ENCODE data around the gene AZU1. TPM values are rescaled to one million over a fixed set of nuclear protein-coding genes. Genes with fewer than 3 reads are reported as not detected.
A peak's percentile ranks its signal among the peaks of the same experiment; 100 is the strongest.
"Not testable (repeated sequence)": the region's sequence is repeated elsewhere in the genome, so short reads cannot be mapped to it uniquely, and the experiment has no call there.

The AZU1 gene
- total and polyA plus RNA-seq, 7 donors: 0.69 TPM; not detected in 6

GRCh38 chr19:815079-815774, 12.4 kb upstream of the AZU1 start:
- peak in 2 of 4 donors; percentile 19 to 24 for ATAC-seq

GRCh38 chr19:815775-816499, 11.7 kb upstream of the AZU1 start:
- 91 to 97% (median 97%) methylated on average over 13 of the region's 13 CpGs for WGBS, 3 donors
- TF ChIP-seq, protein P1, sequence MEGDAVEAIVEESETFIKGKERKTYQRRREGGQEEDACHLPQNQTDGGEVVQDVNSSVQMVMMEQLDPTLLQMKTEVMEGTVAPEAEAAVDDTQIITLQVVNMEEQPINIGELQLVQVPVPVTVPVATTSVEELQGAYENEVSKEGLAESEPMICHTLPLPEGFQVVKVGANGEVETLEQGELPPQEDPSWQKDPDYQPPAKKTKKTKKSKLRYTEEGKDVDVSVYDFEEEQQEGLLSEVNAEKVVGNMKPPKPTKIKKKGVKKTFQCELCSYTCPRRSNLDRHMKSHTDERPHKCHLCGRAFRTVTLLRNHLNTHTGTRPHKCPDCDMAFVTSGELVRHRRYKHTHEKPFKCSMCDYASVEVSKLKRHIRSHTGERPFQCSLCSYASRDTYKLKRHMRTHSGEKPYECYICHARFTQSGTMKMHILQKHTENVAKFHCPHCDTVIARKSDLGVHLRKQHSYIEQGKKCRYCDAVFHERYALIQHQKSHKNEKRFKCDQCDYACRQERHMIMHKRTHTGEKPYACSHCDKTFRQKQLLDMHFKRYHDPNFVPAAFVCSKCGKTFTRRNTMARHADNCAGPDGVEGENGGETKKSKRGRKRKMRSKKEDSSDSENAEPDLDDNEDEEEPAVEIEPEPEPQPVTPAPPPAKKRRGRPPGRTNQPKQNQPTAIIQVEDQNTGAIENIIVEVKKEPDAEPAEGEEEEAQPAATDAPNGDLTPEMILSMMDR (IDR thresholded peaks at IDR 0.05): no peak
- no peak for DNase-seq
- ATAC-seq: no peak
- Histone ChIP-seq H3K27ac (no peak overlapping the region), H3K36me3 (ENCODE audit: insufficient read depth in 1 of 2, low read depth in 1 of 2) (peaks cover 2 to 22% of the 10 kb centered on the region in 2 donors), H3K9me3 (no peaks in the 10 kb centered on the region), H3K4me3 (no peak overlapping the region), H3K4me1 (no peaks in the 10 kb centered on the region), H3K27me3 (ENCODE audit: insufficient read depth in 3 of 3, low read length in 2 of 3) (no peaks in the 10 kb centered on the region)
- intact Hi-C loops (cut with DNase I): no loop called here

More at GRCh38 chr19:815079-815774, 12.4 kb upstream of the AZU1 start:
- no peak for DNase-seq
- H3K27ac ChIP-seq: no peak overlapping the region
- WGBS, 3 donors: 85% methylated on average over 33 to 47 of the region's 47 CpGs
- TF ChIP-seq, protein P1 (IDR thresholded peaks at IDR 0.05): no peak
- H3K4me3 ChIP-seq: no peak overlapping the region
- H3K27me3 ChIP-seq (ENCODE audit: insufficient read depth in 3 of 3, low read length in 2 of 3): no peaks in the 10 kb centered on the region
- peaks cover 7 to 29% of the 10 kb centered on the region in 2 donors for H3K36me3 ChIP-seq (ENCODE audit: insufficient read depth in 1 of 2, low read depth in 1 of 2)
- H3K9me3 ChIP-seq: no peaks in the 10 kb centered on the region
- intact Hi-C loops (cut with DNase I): no loop called here
- H3K4me1 ChIP-seq: no peaks in the 10 kb centered on the region

DNA sequence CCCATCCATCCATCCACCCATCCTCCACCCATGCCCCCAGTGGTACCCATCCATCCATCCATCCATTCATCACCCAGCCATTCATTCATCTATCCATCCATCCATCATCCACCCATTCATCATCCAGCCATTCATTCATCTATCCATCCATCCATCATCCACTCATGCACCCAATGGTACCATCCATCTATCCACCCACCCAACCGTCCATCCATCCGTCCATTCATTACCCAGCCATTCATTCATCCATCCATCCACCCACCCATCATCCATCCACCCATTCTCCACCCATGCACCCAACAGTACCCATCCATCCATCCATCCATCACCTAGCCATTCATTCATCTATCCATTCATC, 11.2 kb upstream of the AZU1 start:
- no peaks in the 10 kb centered on the region for H3K4me1 ChIP-seq
- ATAC-seq: no peak
- DNase-seq: no peak
- WGBS, 3 donors: 88 to 98% (median 96%) methylated on average over 2 of the region's 2 CpGs
- intact Hi-C loops (cut with DNase I): no loop called here
- TF ChIP-seq, protein P1 (IDR thresholded peaks at IDR 0.05): no peak
- H3K4me3 ChIP-seq: no peak overlapping the region
- H3K27me3 ChIP-seq (ENCODE audit: insufficient read depth in 3 of 3, low read length in 2 of 3): peaks cover 0 to 5% (median 1%) of the 10 kb centered on the region in 3 donors
- H3K9me3 ChIP-seq: no peaks in the 10 kb centered on the region
- peaks cover 0 to 16% of the 10 kb centered on the region in 2 donors for H3K36me3 ChIP-seq (ENCODE audit: insufficient read depth in 1 of 2, low read depth in 1 of 2)
- no peak overlapping the region for H3K27ac ChIP-seq

- H3K27ac ChIP-seq; H3K9me3 ChIP-seq; intact Hi-C loops (cut with DNase I); H3K4me1 ChIP-seq; DNase-seq; H3K4me3 ChIP-seq; H3K36me3 ChIP-seq (ENCODE audit: insufficient read depth in 1 of 2, low read depth in 1 of 2); ATAC-seq: not testable (repeated sequence)
- 86 to 97% (median 94%) methylated on average over 5 of the region's 5 CpGs for WGBS, 3 donors
- peaks cover 0 to 32% (median 11%) of the 10 kb centered on the region in 3 donors for H3K27me3 ChIP-seq (ENCODE audit: insufficient read depth in 3 of 3, low read length in 2 of 3)
Measured at GRCh38 chr19:820212-820611, 7.4 kb upstream of the AZU1 start.

GRCh38 chr19:821231-821824, 6.3 kb upstream of the AZU1 start:
- no peaks in the 10 kb centered on the region for H3K9me3 ChIP-seq
- no peaks in the 10 kb centered on the region for H3K36me3 ChIP-seq (ENCODE audit: insufficient read depth in 1 of 2, low read depth in 1 of 2)
- TF ChIP-seq, protein P1 (IDR thresholded peaks at IDR 0.05): no peak
- 1 to 2% (median 2%) methylated on average over 27 to 64 of the region's 64 CpGs for WGBS, 3 donors
- no peak overlapping the region for H3K27ac ChIP-seq
- DNase-seq: no peak
- intact Hi-C loops (cut with DNase I): no loop called here
- no peak for ATAC-seq
- H3K27me3 ChIP-seq (ENCODE audit: insufficient read depth in 3 of 3, low read length in 2 of 3): peaks cover 0 to 42% (median 11%) of the 10 kb centered on the region in 3 donors
- no peaks in the 10 kb centered on the region for H3K4me1 ChIP-seq
- H3K4me3 ChIP-seq: peak overlapping the region; percentile 48
